Left lung (tissue), 10 donors: ENCODE measurements around the gene DDX55. TPM values are rescaled to one million over a fixed set of nuclear protein-coding genes. Genes with fewer than 3 reads are reported as not detected.
"Not testable (repeated sequence)": the region's sequence is repeated elsewhere in the genome, so short reads cannot be mapped to it uniquely, and the experiment has no call there.

ENCODE experiments used
- ATAC-seq: fragments of 200-7000 bp; cut with Tn5 transposase; one replicate; pipeline ENCODE4 v1.9.1; 2020; ENCODE audit warnings: moderate library complexity
- DNase-seq, 4 donors: peaks; one replicate each; pipeline ENCODE4 v3.0.0-alpha.2; 2013 to 2020
- H3K27ac ChIP-seq, 2 donors: fragments of 200-600 bp; sonication (generic) in 1 of 2; one replicate each; pipeline versions ENCODE4 v1.5.0 to v1.8.0; 2020 to 2021
- H3K27me3 ChIP-seq, 2 donors: fragments of 200-600 bp; sonication (generic) in 1 of 2; one replicate each; pipeline versions ENCODE4 v1.5.0 to v1.8.0; 2020 to 2021
- H3K36me3 ChIP-seq, 2 donors: fragments of 200-600 bp; sonication (generic) in 1 of 2; one replicate each; pipeline versions ENCODE4 v1.5.0 to v1.8.0; 2020 to 2021
- H3K4me1 ChIP-seq, 2 donors: fragments of 200-600 bp; one replicate each; pipeline ENCODE4 v1.8.0; 2021
- H3K4me3 ChIP-seq, 2 donors: fragments of 200-600 bp; sonication (generic) in 1 of 2; one replicate each; pipeline versions ENCODE4 v1.5.0 to v1.8.0; 2020 to 2021; ENCODE audit warnings: mild to moderate bottlenecking in 1 of 2
- H3K9me3 ChIP-seq, 2 donors: fragments of 200-600 bp; sonication (generic) in 1 of 2; one replicate each; pipeline versions ENCODE4 v1.5.0 to v1.8.0; 2020 to 2021
- intact Hi-C, 2 donors: fragments of 100-400 bp; cut with DNase I; formaldehyde crosslinking; loops; one replicate each; pipeline versions ENCODE4 v1.11.2 to v1.14.2; 2022
- polyA plus RNA-seq, 6 donors: library from polyadenylated mRNA; unstranded; fragments of 120-200 nt; gene quantifications; one replicate each; pipeline ENCODE4 v1.2.1, GENCODE V29; 2013; ENCODE audit not compliant: insufficient read length in 6 of 6
- total RNA-seq, 2 donors: library from RNA; stranded (reverse); fragmentation: NEBNext Ultra II Directional; extraction: Animal tissue kit (Norgen Biotek cat#: 25700); gene quantifications; one replicate each; pipeline ENCODE4 v1.2.1, GENCODE V29; 2021
- TF ChIP-seq, protein P1 (sequence below), 2 donors: fragments of 200-600 bp; sonication (generic) in 1 of 2; IDR thresholded peaks; one replicate each; pipeline versions ENCODE4 v1.5.0 to v1.8.0; 2021; ENCODE audit warnings: antibody characterized with exemption in 2 of 2
- donor health status: DM: no; HTN: yes; CAD: no.
- donor health status: DM: no; HTN: no; CAD: no.

The DDX55 gene
- total and polyA plus RNA-seq, 8 donors: 13.9 to 59.3 (median 44.2) TPM

DNA sequence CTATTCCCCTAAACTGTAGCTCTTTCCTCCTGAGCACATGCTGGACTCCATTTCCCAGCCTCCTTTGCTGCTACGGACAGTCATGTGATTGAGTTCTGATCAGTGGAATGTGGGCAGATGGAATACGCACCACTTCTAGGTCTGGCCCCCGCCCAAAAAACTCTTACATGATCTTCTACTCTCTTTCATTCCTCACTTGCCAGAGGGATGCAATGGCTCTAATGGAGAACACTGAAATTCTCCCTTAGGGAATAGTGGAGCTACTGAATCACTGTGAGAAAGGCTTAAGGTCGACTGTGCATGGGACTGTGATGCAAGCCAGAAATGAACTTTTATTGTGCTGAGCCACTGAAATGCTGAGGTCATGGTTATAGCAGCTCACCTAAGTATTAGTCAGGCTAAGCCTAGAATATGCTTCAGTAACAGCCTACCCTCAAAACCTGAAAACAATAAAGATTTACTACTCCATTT, 30.5 kb upstream of the DDX55 start:
- no peaks in the 10 kb centered on the region for H3K27me3 ChIP-seq

DNA sequence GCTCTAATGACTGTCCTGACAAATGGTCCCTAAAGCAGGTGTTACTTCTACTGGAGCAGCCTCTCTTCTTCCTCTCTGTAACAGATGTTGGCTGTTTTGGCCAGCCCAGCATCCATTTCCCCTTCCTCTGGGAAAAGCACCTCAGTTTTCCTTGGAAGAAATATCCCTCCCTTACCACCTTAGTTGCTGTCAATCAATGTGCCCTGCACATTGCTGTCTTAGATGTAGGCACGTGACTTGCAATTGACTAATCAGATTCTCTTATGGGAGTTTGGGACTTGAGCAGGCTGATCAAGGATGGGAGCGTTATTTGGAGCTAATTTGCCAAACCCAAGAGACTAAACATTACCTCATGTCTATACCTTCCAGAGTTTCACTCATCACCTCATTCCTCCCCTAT, 29.5 kb upstream of the DDX55 start:
- H3K4me3 ChIP-seq: no peak overlapping the region
- no peaks in the 10 kb centered on the region for H3K36me3 ChIP-seq
- no peak for ATAC-seq
- no peak overlapping the region for H3K27ac ChIP-seq
- H3K9me3 ChIP-seq: no peaks in the 10 kb centered on the region
- no peaks in the 10 kb centered on the region for H3K27me3 ChIP-seq
- no peaks in the 10 kb centered on the region for H3K4me1 ChIP-seq
- intact Hi-C loops: no loop called here
- no peak for DNase-seq
- TF ChIP-seq, protein P1, sequence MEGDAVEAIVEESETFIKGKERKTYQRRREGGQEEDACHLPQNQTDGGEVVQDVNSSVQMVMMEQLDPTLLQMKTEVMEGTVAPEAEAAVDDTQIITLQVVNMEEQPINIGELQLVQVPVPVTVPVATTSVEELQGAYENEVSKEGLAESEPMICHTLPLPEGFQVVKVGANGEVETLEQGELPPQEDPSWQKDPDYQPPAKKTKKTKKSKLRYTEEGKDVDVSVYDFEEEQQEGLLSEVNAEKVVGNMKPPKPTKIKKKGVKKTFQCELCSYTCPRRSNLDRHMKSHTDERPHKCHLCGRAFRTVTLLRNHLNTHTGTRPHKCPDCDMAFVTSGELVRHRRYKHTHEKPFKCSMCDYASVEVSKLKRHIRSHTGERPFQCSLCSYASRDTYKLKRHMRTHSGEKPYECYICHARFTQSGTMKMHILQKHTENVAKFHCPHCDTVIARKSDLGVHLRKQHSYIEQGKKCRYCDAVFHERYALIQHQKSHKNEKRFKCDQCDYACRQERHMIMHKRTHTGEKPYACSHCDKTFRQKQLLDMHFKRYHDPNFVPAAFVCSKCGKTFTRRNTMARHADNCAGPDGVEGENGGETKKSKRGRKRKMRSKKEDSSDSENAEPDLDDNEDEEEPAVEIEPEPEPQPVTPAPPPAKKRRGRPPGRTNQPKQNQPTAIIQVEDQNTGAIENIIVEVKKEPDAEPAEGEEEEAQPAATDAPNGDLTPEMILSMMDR (IDR thresholded peaks at IDR 0.05): no peak

More for the DNA sequence above, 30.5 kb upstream of the DDX55 start:
- H3K9me3 ChIP-seq: no peaks in the 10 kb centered on the region
- ATAC-seq (peak; percentile 72), DNase-seq (peak in 1 of 4 donors; percentile 34)
- no peaks in the 10 kb centered on the region for H3K36me3 ChIP-seq
- no peaks in the 10 kb centered on the region for H3K4me1 ChIP-seq
- intact Hi-C loops: no loop called here
- no peak overlapping the region for H3K4me3 ChIP-seq
- H3K27ac ChIP-seq: no peak overlapping the region
- TF ChIP-seq, protein P1 (IDR thresholded peaks at IDR 0.05): no peak

DNA sequence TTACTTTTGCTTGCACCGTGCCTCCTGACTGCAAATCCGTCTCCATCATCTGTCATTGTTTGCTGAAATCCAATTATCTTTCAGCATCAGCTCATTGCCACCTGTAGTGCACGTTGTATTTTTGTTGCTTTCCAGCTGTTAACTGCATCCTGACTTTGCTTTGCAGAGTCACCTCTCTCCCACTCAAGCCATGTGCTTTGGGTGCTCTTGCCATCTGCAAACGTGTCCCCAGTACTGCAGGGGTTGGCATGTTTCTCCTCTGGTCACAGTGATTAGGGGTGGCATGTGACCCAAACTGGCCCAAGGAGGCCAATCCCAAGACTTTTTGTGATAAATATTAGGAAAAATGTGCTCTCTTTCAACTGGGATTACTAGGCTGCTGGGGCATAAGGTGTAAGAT, 28.0 kb upstream of the DDX55 start:
- Histone ChIP-seq H3K9me3 (no peaks in the 10 kb centered on the region), H3K27me3 (no peaks in the 10 kb centered on the region), H3K4me3 (no peak overlapping the region), H3K4me1 (no peaks in the 10 kb centered on the region), H3K36me3 (no peaks in the 10 kb centered on the region), H3K27ac (no peak overlapping the region)
- TF ChIP-seq, protein P1 (IDR thresholded peaks at IDR 0.05): no peak
- ATAC-seq: no peak
- intact Hi-C loops: no loop called here
- DNase-seq: no peak

DNA sequence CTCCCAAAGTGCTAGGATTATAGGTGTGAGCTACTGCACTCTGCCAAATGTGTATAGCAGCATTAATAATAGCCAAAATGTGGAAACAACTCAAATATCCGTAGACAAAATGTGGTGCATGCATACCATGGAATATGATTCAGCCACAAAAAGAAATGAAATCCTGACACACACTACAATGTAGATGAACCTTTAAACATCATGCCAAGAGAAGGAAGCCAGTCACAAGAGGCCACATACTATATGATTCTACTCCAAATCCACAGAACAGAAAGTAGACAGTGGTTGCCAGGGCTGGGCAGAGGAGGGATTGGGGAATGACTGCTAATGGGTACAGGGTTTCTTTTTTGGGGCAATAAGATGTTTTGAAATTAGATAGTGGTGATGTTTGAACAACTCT, 25.3 kb upstream of the DDX55 start:
- Histone ChIP-seq H3K27ac (no peak overlapping the region), H3K9me3 (no peaks in the 10 kb centered on the region), H3K4me3 (no peak overlapping the region), H3K27me3 (no peaks in the 10 kb centered on the region), H3K36me3 (no peaks in the 10 kb centered on the region), H3K4me1 (peaks cover 0 to 3% of the 10 kb centered on the region in 2 donors)
- intact Hi-C loops: no loop called here
- TF ChIP-seq, protein P1 (IDR thresholded peaks at IDR 0.05): no peak
- DNase-seq (no peak), ATAC-seq (no peak)

DNA sequence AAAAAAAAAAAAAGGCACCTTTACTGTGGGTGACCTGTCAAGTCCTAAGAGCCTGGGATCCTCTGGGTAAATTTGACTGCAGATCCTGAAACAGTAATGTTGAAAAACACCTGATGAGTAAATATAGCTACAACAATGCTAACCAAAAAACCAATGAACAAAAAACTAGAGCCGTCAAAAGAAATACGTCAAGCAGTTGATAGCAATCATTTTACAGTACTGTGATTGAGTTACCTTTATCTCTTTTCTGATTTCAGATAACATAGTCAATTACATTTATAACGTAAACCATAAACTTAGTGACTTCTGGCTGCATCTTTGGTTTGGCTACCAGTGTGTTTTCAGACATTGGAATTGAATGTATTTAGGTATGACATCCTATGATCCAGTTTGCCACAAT, 23.7 kb upstream of the DDX55 start:
- Histone ChIP-seq H3K4me3 (no peak overlapping the region), H3K9me3 (no peaks in the 10 kb centered on the region), H3K36me3 (no peaks in the 10 kb centered on the region), H3K27ac (no peak overlapping the region), H3K27me3 (no peaks in the 10 kb centered on the region), H3K4me1 (peaks cover 5 to 20% of the 10 kb centered on the region in 2 donors)
- TF ChIP-seq, protein P1 (IDR thresholded peaks at IDR 0.05): no peak
- ATAC-seq (no peak), DNase-seq (no peak)
- intact Hi-C loops: no loop called here

DNA sequence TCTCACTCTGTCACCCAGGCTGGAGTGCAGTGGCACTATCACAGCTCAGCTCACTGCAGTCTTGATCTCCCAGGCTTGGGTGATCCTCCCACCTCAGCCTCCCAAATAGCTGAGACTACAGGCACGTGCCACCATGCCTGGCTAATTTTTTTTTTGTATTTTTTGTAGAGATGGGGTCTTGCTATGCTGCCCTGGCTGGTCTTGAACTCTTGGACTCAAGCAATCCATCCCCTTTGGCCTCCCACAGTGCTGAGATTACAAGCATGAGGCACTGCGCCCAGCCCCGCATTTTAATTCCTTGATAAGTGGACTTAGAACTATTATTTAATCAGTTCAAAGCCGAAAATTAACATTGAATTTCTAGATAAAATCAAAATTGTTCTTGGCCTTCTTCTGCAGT, 23.1 kb upstream of the DDX55 start:
- ATAC-seq, H3K9me3 ChIP-seq, H3K27me3 ChIP-seq, intact Hi-C loops, H3K4me3 ChIP-seq, H3K27ac ChIP-seq, H3K36me3 ChIP-seq, DNase-seq: not testable (repeated sequence)
- peaks cover 5 to 22% of the 10 kb centered on the region in 2 donors for H3K4me1 ChIP-seq
